A673 (cell line): Measurements from ENCODE around the gene CHRM2.

Experiments
- EZH2 ChIP-seq: fragments of 200-600 bp; sonication (generic); IDR thresholded peaks from 2 replicates; pipeline ENCODE4 v1.6.1; 2017; ENCODE audit warnings: borderline replicate concordance, low read depth, mild to moderate bottlenecking, mixed read lengths, antibody characterized with exemption, low read length; ENCODE audit not compliant: poor library complexity, severe bottlenecking
- TF ChIP-seq, protein P1 (sequence below): fragments of 300-800, 200-600 bp; sonication (generic); conservative IDR thresholded peaks from 2 replicates; pipeline ENCODE4 v1.5.1; 2017; ENCODE audit warnings: low read depth, mild to moderate bottlenecking, antibody characterized with exemption, low read length, moderate library complexity, mixed read lengths

DNA sequence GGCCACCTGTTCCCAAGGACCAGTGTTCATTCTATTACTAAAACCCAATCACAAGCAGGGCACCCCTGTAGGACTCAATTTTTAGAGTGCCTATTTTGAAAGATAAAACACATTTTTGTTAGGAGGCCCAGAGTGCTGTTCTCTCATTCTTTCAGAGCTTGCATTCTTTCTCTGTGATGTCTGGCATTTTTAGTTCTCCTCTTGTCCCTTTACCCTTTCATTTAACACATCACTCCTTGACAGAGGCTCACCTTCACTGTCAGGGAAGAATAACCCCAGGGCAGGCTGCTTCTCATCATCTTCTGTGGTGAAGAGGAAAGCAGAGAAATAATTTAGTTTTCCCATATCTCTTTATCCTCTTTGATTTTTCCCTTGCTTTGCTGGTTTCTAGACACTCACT, 73.9 kb downstream of the CHRM2 start:
- TF ChIP-seq, protein P1, sequence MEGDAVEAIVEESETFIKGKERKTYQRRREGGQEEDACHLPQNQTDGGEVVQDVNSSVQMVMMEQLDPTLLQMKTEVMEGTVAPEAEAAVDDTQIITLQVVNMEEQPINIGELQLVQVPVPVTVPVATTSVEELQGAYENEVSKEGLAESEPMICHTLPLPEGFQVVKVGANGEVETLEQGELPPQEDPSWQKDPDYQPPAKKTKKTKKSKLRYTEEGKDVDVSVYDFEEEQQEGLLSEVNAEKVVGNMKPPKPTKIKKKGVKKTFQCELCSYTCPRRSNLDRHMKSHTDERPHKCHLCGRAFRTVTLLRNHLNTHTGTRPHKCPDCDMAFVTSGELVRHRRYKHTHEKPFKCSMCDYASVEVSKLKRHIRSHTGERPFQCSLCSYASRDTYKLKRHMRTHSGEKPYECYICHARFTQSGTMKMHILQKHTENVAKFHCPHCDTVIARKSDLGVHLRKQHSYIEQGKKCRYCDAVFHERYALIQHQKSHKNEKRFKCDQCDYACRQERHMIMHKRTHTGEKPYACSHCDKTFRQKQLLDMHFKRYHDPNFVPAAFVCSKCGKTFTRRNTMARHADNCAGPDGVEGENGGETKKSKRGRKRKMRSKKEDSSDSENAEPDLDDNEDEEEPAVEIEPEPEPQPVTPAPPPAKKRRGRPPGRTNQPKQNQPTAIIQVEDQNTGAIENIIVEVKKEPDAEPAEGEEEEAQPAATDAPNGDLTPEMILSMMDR, result no peak
- no peak for TF ChIP-seq EZH2
